HG02588 (cell line): ENCODE data around the gene PCDHB8.
"Not testable (repeated sequence)": the region's sequence is repeated elsewhere in the genome, so short reads cannot be mapped to it uniquely, and the experiment has no call there.

Source experiments
- ATAC-seq: cut with Tn5 transposase; IDR thresholded peaks from one replicate; pipeline ENCODE4 v1.9.1; 2021; ENCODE audit warnings: mild to moderate bottlenecking, moderate library complexity; ENCODE audit not compliant: unreplicated experiment

Gene PCDHB8

GRCh38 chr5:141225421-141225820 lies 47.8 kb downstream of the PCDHB8 start:
- ATAC-seq = not testable (repeated sequence)
